Posterior cingulate gyrus (tissue), 11 donors: ENCODE data around the gene KCNJ11.

Experiments
- DNase-seq, 10 donors: peaks; one replicate each; pipeline versions ENCODE4 v3.0.0 to v3.0.0-alpha.2; 2020 to 2021; ENCODE audit warnings: mixed read lengths in 3 of 10
- intact Hi-C: fragments of 100-400 bp; cut with DNase I; formaldehyde crosslinking; loops from one replicate; pipeline ENCODE4 v1.15.1; 2023

The KCNJ11 gene

DNA sequence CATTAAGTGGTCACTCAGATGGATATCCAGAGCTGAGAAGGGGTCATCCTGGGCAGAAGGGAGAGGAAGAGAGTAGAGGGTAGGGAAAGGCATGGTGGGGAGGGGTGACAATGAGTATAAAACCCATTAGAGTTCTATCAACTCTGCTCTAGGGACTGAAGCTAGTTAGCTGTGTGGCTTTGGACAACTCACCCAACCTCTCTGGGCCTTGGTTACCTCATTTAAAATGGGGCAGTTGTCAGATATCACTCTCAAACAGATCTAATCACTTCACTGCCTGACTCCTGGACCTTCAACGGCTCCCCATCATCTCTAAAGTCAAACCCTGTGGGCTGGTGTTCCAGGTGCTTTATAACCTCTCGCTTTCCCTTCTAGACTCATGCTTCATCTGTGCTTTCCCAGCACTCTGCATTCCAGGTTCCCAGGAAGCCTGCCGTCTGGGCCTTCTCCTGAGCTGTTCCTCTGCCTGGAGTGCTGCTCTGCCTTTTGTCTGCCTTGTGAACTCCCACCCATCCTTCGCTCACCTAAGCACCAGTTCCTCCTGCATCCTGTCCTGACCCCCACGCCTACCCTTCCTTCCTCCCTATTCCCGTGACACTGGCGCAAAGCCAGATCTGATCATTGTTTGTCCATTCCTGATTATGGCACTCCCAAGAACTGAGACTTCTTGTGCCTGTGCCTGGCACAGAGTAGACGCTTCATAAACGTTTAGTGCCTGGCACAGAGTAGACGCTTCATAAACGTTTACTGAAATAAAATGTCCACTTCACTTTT lies 22.3 kb upstream of the KCNJ11 start:
- peak in 1 of 10 donors; percentile 29 for DNase-seq
- intact Hi-C loops = no loop called here

DNA sequence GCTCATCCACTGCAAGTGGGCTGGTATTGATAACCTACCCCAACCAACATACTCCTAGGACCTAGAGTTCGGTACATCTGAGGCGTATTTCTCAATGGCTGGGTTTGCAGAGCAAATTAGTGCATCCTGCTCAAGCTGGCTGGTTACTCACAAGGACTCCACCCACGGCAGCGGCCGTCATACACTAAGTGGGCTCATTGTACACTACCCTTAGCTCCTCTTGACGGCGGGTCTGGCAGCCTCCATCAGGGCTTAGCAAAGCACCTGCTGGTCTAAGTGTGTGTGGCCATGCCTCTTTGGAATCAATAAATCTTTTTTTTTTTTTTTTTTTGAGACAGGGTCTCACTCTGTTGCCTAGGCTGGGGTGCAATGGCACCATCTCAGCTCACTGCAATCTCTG lies 20.2 kb upstream of the KCNJ11 start:
- peak in 1 of 10 donors; percentile 66 for DNase-seq
- intact Hi-C loops = no loop called here

DNA sequence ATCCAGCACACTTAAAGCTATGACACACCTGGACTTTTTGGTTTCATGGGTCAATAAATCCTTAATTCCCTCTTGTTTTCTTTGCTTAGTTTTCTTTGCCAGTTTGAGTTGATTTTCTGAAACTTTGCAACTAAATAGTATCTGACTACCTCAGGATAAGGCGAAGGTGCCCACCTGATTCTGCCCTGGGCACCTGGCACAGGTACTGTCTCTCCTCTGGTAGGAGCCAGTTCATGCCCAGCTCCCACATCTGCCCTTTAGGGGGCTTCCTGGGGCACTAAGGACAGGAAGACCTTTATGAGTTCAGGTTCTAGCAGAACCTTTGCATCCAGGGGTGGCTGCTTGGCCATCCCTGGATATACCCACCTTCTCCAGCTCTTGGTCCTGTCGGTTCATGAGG lies 19.6 kb upstream of the KCNJ11 start:
- DNase-seq = peak in 1 of 10 donors; percentile 24
- intact Hi-C loops = no loop called here

DNA sequence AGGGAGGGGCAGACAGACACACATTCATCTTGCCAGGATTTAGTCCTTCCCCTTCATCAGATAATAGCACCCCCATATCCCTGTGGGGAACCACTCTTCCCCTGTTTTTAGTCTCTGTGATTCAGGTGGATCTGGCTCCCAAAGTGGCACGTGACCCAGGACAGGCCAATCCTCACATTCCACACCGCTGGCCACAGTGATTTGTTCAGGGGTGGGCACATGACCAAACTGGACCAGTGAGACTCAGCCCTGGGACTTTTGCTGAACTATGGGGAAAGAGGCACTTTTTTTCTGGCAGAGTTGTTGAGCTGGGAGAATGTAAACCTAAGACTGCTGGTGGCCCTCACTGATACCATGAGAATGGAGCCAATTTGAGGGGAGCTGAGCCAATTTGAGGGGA lies 19.1 kb upstream of the KCNJ11 start:
- intact Hi-C loops = no loop called here

DNA sequence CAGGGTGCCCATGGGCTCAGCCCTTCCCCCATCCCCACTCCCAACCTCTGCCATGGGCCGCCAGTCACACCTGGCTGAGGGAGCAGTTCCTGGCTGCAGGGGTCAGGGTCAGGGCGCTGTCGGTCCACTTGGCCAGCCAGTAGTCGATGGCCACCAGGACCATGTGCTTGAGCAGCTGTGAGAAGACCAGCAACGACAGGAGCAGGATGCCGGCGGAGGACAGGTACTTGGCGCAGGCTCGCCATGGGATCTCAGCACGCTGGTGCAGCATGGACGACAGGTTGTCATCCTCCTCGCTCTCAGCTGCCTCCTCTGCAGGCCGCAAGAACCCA lies 18.3 kb upstream of the KCNJ11 start:
- DNase-seq = peak in 2 of 10 donors; percentile 50 to 81
- intact Hi-C loops = no loop called here

More for the DNA sequence above, 19.1 kb upstream of the KCNJ11 start:
- DNase-seq = peak in 1 of 10 donors; percentile 34

DNA sequence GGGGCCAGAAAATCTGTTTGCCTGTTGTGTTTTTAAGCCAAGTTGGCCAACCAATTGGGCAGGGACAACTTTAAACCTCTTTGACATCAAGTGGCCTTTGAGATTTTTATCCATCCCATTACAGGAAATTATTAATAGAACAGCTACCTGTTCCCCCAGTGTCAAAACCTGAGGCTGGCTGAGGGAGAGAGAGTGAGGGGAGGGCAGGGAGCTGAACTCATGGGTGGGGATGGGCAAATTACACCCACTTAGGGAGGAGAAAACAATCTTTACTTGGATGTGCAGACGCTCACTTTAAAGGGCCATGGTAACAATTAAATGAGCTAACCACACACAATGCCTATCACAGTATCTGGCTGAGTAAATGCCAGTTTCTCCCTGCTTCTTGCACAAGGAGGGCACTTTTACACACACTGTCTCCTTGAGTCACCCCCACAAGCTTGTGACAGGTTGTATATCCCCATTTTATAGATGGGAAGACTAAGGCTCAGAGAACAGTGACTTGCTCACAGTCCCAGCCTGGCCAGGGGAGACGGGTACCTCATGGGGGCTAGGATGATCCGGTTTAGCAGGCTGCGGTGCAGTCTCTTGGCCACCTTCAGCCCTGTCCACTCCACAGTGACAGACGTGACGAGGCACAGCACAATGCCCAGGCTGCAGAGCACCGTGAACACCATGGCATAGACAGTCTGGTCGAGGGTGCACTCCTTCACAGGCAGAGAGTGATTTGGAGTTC lies 17.8 kb upstream of the KCNJ11 start:
- DNase-seq = peak in 2 of 10 donors; percentile 15 to 25
- intact Hi-C loops = no loop called here

DNA sequence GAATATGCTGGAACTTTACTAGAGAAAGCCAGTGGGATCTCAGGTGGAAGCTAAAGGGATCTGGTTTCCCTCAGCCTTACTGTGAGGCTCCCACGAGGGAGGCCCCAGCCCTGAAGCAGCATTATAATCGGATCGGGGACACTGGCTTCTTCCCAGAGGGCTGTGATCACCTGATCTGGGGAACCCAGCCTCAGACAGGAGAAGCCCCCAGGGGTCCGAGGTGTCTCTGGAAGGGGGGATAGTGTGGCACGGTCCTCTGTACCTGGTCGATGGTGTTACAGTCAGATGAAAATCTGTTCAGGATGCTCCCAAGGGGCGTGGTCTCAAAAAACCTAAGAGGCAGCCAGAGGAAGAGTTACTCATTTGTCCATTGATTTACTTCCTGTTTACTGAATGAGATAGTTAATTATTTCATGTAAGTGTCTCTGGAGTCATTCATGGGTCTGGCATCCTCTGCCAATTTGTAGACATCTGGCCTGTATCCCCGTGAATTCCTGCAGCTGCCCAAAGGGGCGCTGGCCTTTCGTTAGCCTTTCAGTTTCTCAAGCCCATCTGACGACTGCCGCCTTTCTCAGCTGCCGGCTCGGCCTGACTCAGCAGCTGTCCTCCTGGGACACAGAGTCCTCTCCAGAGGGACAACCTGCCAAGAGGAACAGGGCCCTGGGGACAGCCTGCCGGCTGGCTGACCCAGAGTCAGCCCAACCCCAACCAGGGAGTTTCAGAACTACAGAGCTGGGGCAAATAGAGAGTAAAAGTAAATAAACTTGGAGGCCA lies 17.0 kb upstream of the KCNJ11 start:
- intact Hi-C loops = no loop called here
- DNase-seq = peak; percentile 42 to 92 (median 66)

DNA sequence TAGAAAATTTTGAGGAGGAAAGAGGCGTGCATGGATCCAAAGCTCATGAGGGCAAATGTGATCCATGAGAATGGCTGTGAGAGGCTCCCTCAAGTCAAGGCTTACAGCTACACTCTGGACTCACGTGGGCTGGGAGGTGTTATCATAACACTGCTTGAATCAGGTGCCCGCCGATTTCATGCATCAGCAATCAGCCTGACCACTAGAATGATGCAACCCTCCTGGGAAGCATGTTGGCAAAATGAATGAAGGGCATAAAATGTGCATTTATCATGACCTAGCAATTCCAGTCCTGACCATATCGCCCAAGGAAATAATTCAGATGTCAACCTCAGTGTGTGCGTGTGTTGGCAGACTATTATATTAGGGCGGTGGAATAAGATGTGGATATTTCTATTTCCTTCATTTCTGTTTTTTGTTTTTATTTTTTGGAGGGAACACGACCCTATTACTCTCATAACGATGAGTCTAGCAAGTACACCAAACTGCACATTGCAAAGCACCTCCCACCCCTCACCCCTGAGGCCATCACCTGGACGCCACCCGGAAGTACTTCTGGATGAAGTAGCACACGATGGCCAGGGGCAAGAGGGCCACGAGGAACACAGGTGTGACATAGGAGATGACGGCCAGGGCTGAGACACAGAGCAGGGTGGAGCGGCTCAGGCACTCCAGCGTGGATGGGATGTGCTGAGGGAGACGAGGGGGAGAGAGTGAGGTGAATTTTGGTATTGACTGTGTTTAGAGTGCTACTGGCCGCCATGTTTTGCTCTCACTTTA lies 15.7 kb upstream of the KCNJ11 start:
- DNase-seq = peak in 2 of 10 donors; percentile 39 to 61

DNA sequence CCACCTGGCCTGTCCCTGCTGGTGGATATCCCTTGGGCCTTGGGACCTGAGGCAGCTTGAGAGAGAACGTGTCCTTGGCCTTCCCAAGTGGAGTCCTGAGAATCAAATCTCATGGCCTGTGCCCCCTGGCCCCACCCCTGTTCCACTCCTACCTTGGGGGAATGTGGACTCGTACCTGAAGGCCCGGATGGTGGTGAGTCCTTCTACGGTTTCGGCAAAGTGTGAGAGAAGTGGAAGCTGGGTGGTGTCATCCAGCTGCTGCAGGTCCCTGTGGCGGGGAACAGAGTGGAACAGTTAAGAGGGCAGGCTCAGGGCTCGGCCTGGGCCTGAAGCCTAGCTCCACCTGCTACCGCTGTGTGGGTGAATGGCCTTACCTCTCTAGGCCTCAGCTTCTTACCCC lies 14.0 kb upstream of the KCNJ11 start:
- DNase-seq = no peak
- intact Hi-C loops = no loop called here

More for the DNA sequence above, 15.7 kb upstream of the KCNJ11 start:
- intact Hi-C loops = no loop called here

DNA sequence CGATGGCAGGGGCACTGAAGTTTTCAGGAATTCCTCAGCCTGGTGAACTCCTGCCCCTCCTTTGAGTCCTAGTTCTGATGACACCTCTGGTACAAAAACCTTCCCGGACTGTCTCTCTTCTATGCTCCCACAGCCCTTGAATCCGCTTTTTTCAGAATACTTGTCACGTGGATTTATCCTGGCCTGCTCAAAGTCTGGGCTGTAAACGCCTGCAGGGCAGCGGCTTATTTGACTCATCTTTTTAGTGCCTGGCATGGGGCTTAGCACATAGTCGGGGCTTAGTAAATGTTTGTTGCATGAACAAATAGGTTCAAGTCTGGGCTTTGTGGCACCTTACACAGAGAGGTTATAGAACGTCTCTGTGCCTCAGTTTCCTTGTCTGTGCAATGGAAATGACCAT lies 13.4 kb upstream of the KCNJ11 start:
- intact Hi-C loops = no loop called here

DNA sequence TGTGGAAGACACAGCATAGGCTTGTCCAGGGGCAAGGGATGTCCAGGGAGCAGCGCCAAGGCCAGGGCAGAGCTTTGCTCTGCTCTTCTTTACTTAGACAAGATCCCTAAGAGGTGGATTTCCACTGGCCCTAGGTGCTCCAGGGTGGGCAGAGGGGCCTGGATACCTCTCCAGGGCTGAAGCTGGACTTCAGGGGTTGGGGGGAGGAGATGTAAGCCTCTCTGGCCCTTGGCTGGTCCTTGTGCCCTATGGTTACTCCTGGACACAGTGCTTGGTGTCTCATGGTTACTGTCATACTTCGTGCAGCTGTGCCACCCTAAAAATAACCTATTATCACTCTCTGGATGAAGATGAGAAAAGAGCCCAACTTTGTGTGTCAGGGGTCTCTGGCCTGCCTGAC lies 12.9 kb upstream of the KCNJ11 start:
- peak in 1 of 10 donors; percentile 73 for DNase-seq
- intact Hi-C loops = no loop called here

More for the DNA sequence above, 13.4 kb upstream of the KCNJ11 start:
- DNase-seq = peak in 1 of 10 donors; percentile 52

DNA sequence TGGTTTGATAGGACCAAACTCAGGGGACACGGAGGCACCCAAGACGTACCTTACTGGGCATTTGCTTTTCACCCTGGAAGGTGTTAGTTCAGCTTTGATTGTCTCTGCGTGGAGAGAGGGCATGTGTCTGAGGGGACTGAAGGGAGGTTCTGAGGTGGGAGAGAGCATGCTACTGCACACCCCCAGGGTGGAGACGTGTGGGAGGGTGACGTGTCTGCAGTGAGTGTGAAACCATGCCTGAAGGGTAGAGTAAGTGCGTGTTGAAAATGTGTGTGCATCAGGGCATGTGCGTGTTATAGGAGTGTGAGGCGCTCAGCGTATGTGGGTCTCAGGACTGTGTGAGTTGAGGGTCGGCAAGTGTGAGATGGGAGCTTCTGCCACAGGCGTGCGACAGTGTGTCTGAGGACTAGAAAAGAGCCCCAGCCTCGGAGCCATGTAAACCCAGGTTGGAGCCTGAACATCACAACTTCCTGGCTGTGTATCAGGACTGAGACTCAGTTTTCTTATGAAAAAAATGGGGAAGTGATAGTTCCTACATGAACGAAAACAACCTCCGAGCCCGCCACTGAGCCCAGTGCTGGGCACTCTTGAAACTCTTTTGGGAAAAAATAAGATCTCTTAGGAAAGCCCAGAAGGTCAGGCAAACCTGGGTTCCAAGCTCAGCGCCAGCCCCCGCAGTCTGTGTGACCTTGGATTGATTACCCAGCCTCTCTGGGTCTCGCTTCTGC lies 11.8 kb upstream of the KCNJ11 start:
- peak in 1 of 10 donors; percentile 62 for DNase-seq
- intact Hi-C loops = no loop called here

DNA sequence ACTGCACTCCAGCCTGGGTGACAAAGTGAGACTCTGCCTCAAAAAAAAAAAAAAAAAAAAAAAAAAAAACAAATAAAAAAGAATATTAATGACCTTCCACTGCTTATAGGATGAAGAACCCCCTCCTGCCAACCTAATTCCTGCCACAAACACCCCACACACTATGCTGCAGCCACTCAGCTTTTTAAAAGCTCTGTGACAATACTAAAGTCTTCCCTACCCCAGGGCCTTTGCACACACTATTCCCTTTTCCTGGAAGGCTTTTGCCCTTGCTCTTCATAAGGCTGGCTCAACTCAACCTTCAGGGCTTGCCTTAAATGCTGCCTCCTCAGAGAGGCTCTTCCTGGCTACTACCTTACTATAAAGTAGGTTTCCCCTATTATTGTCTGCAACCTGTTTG lies 10.8 kb upstream of the KCNJ11 start:
- DNase-seq = no peak
- intact Hi-C loops = no loop called here

DNA sequence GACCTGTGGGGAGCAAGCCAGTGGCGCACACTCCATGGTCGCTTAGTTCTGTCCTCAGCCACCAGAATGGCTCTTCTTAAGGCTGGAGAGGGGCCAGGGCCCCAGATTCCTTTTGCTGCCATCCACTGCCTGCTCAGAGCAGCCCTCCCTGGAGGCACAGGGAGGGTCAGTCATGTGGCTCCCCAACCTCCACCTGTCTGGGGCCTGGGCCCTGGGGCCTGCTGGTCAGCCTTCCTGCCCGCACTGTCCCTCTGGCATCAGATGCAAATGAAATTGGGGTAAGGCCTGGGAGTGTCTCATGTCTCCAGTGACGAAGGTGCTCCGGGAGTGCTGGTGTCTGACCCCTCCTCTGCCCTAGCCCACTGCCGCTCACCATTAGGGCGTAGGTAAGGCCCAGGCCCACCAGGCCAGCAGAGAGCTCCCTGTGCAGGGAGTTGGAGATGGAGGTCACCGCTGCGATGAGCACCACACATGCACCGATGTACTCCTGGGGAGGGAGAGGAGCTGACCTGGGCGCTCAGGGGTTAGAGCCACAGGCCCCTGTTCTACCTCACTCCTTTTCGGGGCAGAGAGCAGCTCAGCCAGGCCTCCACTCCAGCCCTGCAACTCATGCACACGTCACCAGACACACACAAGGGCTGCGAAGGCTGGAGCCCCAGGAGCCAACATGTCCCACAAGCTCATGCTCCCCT lies 9.0 kb upstream of the KCNJ11 start:
- DNase-seq = peak in 1 of 10 donors; percentile 76
- intact Hi-C loops = no loop called here

DNA sequence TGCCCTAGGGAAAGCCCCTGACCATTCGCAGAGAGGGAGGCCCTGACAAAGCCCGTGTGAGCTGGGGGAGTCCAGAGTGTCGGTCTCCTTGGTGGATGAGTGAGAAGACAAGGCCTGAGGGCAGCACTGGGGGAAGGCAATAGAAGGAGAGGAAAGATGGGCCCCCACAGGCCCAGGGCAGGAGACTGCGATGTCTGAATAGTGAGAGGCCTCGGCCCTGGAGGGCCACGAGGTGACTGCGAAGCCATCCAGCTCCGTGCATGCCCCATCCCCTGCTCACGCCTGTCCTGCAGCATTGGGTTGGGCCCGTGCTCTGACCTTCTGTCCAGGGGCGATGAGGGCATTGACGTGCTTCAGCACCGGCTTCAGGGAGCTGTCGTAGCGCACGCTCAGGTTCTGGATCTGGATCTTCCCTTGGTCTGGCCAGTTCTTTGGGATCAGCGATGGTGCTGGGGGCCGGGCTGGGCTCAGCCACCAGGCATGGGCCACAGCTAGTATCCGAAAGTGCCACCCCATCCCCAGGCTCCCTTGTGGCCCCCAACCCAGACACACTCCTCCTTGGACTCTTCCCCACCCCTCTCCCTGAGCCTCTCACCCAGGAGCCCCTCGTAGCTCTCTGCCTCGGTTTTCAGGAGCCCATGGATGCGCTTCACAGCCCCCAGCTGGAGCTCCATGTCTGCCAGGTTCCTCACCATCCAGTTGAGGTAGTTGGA lies 8.3 kb upstream of the KCNJ11 start:
- intact Hi-C loops = no loop called here
- peak in 1 of 10 donors; percentile 71 for DNase-seq

DNA sequence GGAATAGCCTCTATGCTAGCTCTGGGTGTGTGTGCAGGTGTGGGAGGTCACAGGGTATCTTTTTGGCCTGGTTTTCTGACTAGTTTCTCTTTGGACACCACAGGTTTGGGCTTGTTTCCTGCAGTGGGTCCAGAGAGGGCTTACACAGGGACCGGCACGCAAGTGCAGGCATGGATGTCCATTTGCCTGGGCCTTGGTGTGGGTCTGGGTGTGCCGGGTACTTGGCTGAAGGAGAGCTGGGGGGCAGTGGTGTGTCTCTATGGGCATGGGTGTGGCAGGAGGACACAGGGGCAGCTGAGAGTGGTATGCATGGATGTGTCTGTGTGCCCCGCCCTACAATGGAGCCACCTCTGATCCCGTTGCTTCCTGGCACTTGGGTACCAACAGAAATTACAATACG lies 7.5 kb upstream of the KCNJ11 start:
- DNase-seq = no peak
- intact Hi-C loops = no loop called here

DNA sequence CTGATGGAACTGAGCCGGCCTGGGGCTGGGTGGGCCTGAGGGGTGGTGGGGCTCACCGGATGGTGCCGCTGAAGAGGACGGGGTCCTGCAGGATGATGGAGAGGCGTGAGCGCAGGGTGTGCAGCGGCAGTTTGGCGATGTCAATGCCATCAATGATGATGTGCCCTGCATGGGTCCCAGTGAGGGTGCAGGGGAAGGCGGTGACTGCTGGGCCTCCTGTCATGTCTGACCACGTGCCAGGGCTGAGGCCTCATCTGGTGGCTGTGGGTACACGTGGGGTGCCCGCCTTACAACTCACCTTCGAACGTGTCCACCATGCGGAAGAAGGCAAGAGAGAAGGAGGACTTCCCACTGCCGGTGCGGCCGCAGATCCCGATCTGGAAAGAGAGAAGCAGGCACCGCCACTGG lies 7.1 kb upstream of the KCNJ11 start:
- intact Hi-C loops = no loop called here
- peak in 1 of 10 donors; percentile 73 for DNase-seq

DNA sequence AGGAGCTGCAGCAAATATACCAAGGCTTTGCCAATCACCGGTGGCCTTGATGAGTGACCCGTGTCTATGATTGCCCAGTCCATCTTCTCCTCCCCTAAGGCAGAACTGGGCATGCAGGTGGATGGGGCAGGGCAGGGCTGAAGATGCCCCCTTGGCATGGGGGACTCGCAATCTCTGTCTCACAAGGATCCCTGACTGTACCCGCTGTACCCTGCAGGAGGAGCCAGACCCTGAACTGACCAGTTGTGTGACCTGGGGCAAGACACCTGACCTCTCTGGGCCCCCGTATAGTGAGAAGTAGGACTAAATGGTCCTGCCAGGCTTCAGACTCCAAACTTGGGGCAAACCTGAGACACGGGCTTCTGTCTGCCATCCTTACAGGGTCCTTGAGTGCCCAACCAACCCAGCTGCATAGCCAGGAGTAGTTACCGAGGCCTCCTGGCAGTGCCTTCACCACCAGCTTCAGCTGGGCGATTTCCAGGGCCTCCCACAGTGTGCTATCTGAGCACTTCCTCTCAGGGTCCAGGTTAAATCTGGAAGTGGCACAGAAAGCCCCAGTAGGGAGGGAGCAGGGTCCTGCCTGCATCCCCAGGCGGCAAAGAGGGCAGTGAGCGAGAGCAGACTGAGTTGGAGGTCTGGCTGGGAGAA lies 6.4 kb upstream of the KCNJ11 start:
- intact Hi-C loops = no loop called here
- no peak for DNase-seq
